Measurements from ENCODE around the gene CST9L. TPM values are rescaled to one million over a fixed set of nuclear protein-coding genes. Genes with fewer than 3 reads are reported as not detected.
"Not testable (repeated sequence)": the region's sequence is repeated elsewhere in the genome, so short reads cannot be mapped to it uniquely, and the experiment has no call there.

CST9L gene
- polyA plus RNA-seq, 6 donors from 2014 or later, result not detected

DNA sequence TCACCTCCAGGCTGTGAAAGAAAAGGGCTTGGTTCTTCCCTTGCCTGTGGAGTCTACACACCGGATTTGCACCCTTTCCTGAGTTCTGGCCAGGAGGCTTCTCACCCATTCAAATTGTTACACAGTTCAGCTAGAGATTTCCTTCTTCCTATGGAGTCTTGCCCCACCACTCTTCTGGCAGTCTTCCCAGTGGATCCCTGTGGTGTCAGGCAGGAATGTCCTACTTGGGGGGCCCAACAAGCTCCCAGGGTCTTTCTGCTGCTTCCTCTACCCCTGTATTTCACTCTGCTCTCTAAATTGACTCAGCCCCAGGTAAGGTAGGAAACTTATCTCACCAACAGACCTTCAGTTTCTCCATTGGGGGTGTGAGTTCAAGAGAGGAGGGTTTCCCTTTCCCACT, 14.0 kb upstream of the CST9L start:
- Mint-ChIP-seq H3K36me3 (peaks cover 0 to 12% of the 10 kb centered on the region in 2 donors), H3K4me1 (no peaks in the 10 kb centered on the region), H3K27me3 (peaks cover 10 to 51% (median 45%) of the 10 kb centered on the region in 3 donors), H3K4me3 (no peak overlapping the region), H3K27ac (no peak overlapping the region), H3K9me3 (peaks cover 2 to 9% (median 5%) of the 10 kb centered on the region in 7 donors)
- no peak for ATAC-seq (ENCODE audit: low read depth in 2 of 2)
- no peak for DNase-seq

DNA sequence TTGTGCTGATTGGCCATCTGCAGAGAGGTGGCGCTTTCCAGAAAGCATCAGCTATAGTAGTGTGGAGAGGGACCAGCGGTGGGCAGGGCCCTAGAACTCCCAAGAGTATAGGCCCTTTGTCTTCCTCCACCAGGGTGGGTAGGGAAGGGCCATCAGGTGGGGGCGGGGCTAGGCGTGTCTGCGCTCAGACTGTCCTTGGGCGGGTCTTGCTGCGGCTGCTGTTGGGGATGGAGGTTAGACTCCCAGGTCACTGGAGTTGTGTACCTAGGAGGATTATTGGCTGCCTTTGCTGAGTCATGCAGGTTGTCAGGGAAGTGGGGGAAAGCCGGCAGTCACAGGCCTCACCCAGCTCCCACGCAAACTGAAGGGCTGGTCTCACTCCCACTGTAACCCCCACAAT, 13.5 kb upstream of the CST9L start:
- Mint-ChIP-seq H3K27me3 (peaks cover 10 to 51% (median 45%) of the 10 kb centered on the region in 3 donors), H3K36me3 (peaks cover 0 to 12% of the 10 kb centered on the region in 2 donors)
- not testable (repeated sequence) for ATAC-seq (ENCODE audit: low read depth in 2 of 2); H3K27ac Mint-ChIP-seq; DNase-seq; H3K9me3 Mint-ChIP-seq; H3K4me3 Mint-ChIP-seq; H3K4me1 Mint-ChIP-seq

DNA sequence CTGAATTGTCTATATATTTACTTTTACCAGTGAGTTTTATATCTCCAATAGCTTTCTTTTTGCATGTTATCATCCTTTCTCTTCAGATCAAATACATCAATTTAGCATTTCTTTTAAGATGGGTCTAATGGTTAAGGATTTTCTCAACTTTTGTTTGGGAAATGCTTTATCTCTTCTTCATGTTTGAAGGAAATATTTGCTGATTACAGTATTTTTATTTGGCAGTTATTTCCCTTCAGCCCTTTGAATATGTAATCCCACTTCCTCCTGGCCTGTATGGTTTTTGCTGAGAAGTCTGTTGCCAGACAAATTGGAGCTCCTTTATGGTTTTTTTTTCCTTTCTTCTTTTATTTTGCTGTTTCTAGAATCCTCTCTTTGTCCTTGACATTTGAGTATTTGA, 6.7 kb upstream of the CST9L start:
- no peaks in the 10 kb centered on the region for H3K27me3 Mint-ChIP-seq
- no peak overlapping the region for H3K4me3 Mint-ChIP-seq
- ATAC-seq (ENCODE audit: low read depth in 2 of 2) (no peak), DNase-seq (no peak)
- no peaks in the 10 kb centered on the region for H3K4me1 Mint-ChIP-seq
- no peaks in the 10 kb centered on the region for H3K36me3 Mint-ChIP-seq
- H3K27ac Mint-ChIP-seq, result no peak overlapping the region
- H3K9me3 Mint-ChIP-seq, result peaks cover 0 to 4% (median 0%) of the 10 kb centered on the region in 7 donors

DNA sequence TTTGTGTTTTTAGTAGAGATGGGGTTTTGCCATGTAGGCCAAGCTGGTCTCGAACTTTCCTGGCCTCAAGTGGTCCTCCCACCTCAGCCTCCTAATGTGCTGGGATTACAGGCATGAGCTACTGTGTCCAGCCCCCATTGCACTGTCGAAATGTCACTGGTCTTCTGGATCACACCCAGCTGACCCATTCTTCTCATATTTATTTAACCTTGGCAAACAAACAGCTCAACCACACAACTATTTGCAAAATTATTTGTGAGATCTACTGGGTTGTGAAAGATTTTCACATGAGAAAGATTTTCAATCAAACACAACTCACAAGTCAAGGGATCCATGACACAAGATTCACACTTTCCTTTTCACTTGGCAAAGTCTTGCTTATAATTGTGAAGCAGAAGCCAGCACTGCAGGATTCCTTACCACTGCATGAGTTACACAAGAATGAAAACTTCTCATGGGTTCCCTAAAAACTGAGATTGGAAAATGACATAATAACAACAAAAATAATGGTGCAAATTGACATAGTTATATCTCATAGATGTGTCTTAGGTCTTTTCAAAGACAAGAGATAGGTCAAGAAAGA, 2.0 kb upstream of the CST9L start:
- no peaks in the 10 kb centered on the region for H3K4me1 Mint-ChIP-seq
- H3K27ac Mint-ChIP-seq, result no peak overlapping the region
- no peak for ATAC-seq (ENCODE audit: low read depth in 2 of 2)

DNA sequence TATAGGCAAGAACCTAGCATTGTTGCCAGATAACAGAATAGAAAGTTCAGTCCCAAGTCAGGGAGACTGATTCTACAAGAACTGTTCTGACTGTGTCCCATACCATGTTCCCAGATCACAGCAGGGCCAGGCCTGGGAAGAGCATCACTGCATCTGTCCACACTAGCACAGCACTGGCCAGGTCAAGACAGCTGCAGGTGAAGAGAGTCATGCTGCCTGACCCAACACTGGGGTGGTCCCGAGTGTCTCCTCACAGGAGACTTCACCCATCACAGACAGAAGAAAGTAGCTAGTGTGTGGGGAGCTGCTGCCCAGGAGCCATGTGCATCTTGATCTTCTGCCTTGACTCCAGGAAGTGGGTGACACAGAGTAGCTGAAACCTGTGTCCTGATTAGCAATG, 1.3 kb upstream of the CST9L start:
- H3K27ac Mint-ChIP-seq, result no peak overlapping the region
- peaks cover 6 to 9% (median 8%) of the 10 kb centered on the region in 3 donors for H3K27me3 Mint-ChIP-seq
- no peak for ATAC-seq (ENCODE audit: low read depth in 2 of 2)
- H3K4me3 Mint-ChIP-seq, result no peak overlapping the region
- no peaks in the 10 kb centered on the region for H3K36me3 Mint-ChIP-seq
- DNase-seq, result no peak
- no peaks in the 10 kb centered on the region for H3K4me1 Mint-ChIP-seq
- H3K9me3 Mint-ChIP-seq, result peaks cover 0 to 2% (median 0%) of the 10 kb centered on the region in 7 donors

More for the DNA sequence above, 2.0 kb upstream of the CST9L start:
- H3K36me3 Mint-ChIP-seq, result no peaks in the 10 kb centered on the region
- no peak overlapping the region for H3K4me3 Mint-ChIP-seq
- DNase-seq, result no peak
- H3K27me3 Mint-ChIP-seq, result peaks cover 4 to 9% (median 8%) of the 10 kb centered on the region in 3 donors
- H3K9me3 Mint-ChIP-seq, result peaks cover 0 to 2% (median 0%) of the 10 kb centered on the region in 7 donors

DNA sequence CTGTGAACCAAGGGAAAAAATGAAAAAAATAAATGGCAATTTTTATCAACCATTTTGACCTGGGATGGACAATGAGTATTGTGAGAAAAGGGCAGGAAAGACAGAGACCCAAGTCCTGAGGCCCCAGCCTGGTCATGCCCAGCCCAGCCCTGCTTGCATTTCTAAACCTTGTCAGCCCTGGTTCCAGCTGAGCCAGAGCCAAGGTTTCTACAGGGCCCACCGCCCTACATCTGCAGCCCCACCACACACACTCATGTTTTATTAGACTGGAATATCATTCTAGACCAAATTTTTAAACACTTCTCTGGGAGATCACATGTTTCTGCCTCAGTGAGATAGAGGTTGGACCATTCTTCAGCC, 667 bp upstream of the CST9L start:
- H3K27me3 Mint-ChIP-seq, result peaks cover 8 to 14% (median 12%) of the 10 kb centered on the region in 3 donors
- H3K4me1 Mint-ChIP-seq, result no peaks in the 10 kb centered on the region
- H3K36me3 Mint-ChIP-seq, result no peaks in the 10 kb centered on the region
- no peak overlapping the region for H3K27ac Mint-ChIP-seq
- no peak overlapping the region for H3K4me3 Mint-ChIP-seq
- DNase-seq, result no peak
- H3K9me3 Mint-ChIP-seq, result peaks cover 0 to 3% (median 0%) of the 10 kb centered on the region in 7 donors
- no peak for ATAC-seq (ENCODE audit: low read depth in 2 of 2)

DNA sequence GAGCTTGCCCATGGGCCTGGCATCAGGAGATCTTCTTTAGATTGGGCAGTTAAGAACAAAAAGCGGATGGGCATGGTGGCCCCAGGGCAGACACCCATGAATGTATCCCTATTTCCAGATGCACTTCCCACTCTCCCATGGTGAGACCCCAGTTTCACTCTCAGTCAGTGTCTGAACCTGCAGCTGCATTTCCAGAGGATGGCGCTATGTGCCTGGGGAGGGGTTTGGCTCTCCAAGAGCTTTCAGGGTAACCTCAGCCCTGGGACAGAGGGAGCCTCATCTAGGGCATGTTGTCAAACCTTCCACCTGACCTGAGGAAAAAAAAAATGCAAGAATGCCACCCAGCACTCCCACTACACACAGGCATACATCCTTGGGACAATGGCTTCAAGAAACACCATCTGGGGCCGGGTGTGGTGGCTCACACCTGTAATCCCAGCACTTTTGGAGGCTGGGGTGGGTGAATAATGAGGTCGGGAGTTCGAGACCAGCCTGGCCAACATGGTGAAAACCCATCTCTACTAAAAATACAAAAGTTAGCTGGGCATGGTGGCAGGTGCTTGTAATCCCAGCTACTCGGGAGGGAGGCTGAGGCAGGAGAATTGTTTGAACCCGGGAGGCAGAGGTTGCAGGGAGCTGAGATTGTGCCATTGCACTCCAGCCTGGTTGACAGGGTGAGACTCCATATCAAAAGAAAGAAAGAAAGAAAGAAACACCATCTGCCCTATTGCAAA, 1.9 kb downstream of the CST9L start:
- no peak for ATAC-seq (ENCODE audit: low read depth in 2 of 2)
- H3K27ac Mint-ChIP-seq, result peak overlapping the region in 1 of 6 donors; percentile 64
- H3K4me3 Mint-ChIP-seq, result no peak overlapping the region
- no peaks in the 10 kb centered on the region for H3K4me1 Mint-ChIP-seq
- H3K9me3 Mint-ChIP-seq, result peaks cover 3 to 25% (median 16%) of the 10 kb centered on the region in 7 donors
- H3K27me3 Mint-ChIP-seq, result peaks cover 8 to 15% (median 14%) of the 10 kb centered on the region in 3 donors
- peaks cover 0 to 9% of the 10 kb centered on the region in 2 donors for H3K36me3 Mint-ChIP-seq
- no peak for DNase-seq

DNA sequence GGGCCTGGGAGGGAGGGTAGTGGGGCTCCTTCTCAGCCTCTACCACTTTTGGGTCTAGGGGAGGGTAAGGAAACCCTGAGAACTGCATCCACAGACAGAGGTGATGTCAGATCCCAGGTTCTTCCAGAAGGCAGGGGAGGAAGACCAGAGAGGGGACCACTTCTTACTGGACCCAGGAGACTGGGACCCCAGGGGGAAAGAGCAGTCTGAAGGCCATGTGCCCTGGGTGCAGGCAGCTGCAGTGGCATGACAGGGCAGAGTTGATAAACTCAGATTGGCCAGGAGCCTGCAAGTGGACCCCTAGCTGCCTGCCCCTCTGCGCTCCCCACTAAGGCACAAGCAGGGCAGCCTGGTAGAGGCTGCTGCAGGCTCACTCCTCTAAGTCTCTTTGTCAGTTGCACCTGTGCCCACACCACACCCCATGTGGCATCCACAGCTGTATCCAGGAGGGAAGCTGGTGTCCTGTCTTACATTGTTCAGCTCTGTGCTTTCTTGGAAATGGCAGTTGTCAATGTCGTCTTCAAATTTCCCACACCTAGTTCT, 2.7 kb downstream of the CST9L start:
- Mint-ChIP-seq H3K27ac (peak overlapping the region in 2 of 6 donors; percentile 64), H3K27me3 (peaks cover 8 to 15% (median 14%) of the 10 kb centered on the region in 3 donors), H3K4me1 (no peaks in the 10 kb centered on the region), H3K4me3 (no peak overlapping the region), H3K9me3 (peaks cover 3 to 29% (median 20%) of the 10 kb centered on the region in 7 donors), H3K36me3 (peaks cover 0 to 9% of the 10 kb centered on the region in 2 donors)
- DNase-seq (no peak), ATAC-seq (ENCODE audit: low read depth in 2 of 2) (no peak)

DNA sequence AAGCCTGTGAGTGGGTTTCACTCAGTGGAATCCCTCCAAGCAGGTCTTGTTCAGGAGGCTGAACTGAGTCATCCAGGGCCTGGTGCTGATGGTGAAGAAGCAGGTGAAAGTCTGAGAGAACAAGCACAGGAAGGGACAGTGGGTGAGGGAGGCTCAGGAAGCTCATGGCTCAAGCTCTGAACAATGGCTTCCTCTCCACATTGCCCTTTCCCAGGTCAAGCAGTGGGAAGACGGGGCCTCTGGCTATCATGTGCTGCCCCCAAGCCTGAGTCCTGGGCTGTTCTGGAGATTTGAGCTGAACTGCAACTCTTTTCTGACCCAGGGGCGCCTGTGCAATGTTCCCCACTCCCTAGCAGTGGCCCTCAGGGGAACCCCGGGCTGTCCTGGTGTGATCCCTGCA, 3.4 kb downstream of the CST9L start:
- Mint-ChIP-seq H3K9me3 (peaks cover 6 to 35% (median 26%) of the 10 kb centered on the region in 7 donors), H3K27ac (no peak overlapping the region), H3K27me3 (peaks cover 14 to 15% (median 14%) of the 10 kb centered on the region in 3 donors), H3K4me1 (no peaks in the 10 kb centered on the region), H3K4me3 (no peak overlapping the region), H3K36me3 (peaks cover 0 to 15% of the 10 kb centered on the region in 2 donors)
- ATAC-seq (ENCODE audit: low read depth in 2 of 2), result no peak
- DNase-seq, result no peak

DNA sequence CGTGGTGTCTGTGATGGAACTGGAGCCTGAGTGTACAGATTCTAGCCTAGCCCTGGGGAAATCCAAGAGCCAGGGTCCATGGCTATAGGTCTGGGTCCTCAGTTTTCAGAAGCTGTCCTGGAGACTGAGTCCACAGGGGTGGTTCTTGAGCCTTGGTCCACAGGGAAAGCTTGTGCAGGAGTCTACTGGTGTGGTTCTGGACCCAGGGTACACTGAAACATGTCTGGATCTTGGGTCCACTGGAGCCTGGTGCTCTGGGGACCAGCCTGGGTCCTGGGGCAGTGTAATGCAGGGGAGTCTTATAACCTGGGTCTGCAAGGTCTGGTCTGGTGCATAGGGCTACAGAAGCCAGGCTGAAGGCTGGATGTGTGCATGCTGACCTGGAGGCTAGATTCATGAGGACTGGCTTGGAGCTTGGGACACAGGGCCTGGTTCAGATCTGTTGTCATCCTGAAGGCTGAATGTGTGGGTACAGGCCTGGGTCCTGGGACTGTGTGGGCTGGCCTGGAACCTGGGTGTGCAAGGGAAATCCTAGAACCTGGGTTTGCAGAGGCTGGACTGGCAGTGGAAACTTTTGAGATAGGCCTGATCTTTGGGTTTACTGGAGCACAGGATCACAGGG, 5.5 kb downstream of the CST9L start:
- Mint-ChIP-seq H3K4me1 (no peaks in the 10 kb centered on the region), H3K9me3 (peaks cover 10 to 51% (median 38%) of the 10 kb centered on the region in 7 donors), H3K27me3 (peaks cover 14 to 23% (median 14%) of the 10 kb centered on the region in 3 donors), H3K4me3 (no peak overlapping the region), H3K27ac (no peak overlapping the region), H3K36me3 (peaks cover 0 to 21% of the 10 kb centered on the region in 2 donors)
- ATAC-seq (ENCODE audit: low read depth in 2 of 2) (no peak), DNase-seq (no peak)

DNA sequence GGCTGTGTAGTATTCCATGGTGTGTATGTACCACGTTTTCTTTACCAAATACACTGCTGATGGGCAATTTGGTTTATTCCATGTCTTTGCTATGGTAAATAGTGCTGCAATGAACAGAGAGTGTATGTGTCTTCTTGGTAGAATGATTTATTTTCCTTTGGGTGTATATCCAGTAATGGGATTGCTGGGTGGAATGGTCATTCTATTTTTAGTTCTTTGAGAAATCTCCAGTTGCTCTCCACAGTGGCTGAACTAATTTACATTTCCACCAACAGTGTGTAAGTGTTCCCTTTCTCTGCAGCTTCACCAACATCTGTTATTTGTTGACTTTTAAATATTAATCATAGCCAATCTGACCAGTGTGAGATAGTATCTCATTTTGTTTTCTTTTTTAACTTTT, 13.9 kb downstream of the CST9L start:
- H3K27ac Mint-ChIP-seq, result no peak overlapping the region
- H3K4me3 Mint-ChIP-seq, result no peak overlapping the region
- H3K27me3 Mint-ChIP-seq, result peaks cover 9 to 33% (median 10%) of the 10 kb centered on the region in 3 donors
- ATAC-seq (ENCODE audit: low read depth in 2 of 2) (no peak), DNase-seq (no peak)
- peaks cover 7 to 35% (median 20%) of the 10 kb centered on the region in 7 donors for H3K9me3 Mint-ChIP-seq
- H3K36me3 Mint-ChIP-seq, result peaks cover 0 to 4% of the 10 kb centered on the region in 2 donors
- no peaks in the 10 kb centered on the region for H3K4me1 Mint-ChIP-seq

DNA sequence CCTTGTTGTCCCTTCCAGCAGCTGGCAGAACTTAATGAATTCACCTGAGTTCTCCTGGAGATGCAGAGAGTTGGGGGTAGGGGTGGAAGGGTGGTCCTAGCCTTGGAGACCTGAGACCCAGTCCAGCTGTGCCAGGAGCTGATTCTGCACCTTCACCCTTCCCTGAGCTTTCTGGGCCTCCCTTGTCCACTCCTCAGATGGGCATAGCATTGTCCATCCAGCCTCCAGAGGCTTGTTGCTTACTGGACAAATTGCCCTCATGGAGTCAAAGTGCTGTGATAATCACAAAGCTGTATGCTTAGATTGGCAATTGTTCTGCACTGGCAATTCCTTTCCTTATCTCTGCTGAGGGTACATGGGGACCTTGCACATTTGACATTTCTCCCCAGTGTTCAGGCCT, 16.5 kb downstream of the CST9L start:
- no peak for ATAC-seq (ENCODE audit: low read depth in 2 of 2)
- Mint-ChIP-seq H3K36me3 (no peaks in the 10 kb centered on the region), H3K4me3 (no peak overlapping the region), H3K27me3 (peaks cover 10 to 19% (median 14%) of the 10 kb centered on the region in 3 donors), H3K27ac (no peak overlapping the region), H3K4me1 (no peaks in the 10 kb centered on the region), H3K9me3 (peaks cover 0 to 11% (median 2%) of the 10 kb centered on the region in 7 donors)
- no peak for DNase-seq

DNA sequence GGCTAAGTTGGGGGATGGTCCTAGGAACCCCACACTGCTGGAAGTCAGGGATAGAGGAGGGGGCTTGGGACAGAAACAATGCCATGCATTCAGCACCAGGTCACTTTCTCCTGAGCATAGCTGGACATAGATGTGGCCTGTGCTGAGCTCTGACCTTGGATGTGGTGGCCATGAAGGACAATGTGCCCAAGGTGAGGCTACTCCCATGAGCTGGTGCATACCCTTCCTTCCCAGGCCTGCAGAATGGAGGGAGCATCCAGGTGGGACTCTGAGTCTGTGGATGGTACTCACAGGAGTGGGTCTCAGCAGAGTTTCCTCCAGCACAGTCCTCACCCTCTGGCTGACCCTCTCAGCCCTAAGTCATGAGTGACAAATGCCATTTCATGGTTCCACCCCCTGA, 16.9 kb downstream of the CST9L start:
- no peak overlapping the region for H3K4me3 Mint-ChIP-seq
- H3K36me3 Mint-ChIP-seq, result no peaks in the 10 kb centered on the region
- peaks cover 0 to 10% (median 2%) of the 10 kb centered on the region in 7 donors for H3K9me3 Mint-ChIP-seq
- H3K4me1 Mint-ChIP-seq, result no peaks in the 10 kb centered on the region
- ATAC-seq (ENCODE audit: low read depth in 2 of 2) (no peak), DNase-seq (no peak)
- peaks cover 10 to 17% (median 14%) of the 10 kb centered on the region in 3 donors for H3K27me3 Mint-ChIP-seq
- no peak overlapping the region for H3K27ac Mint-ChIP-seq
